Activated gamma-delta T cell treated with Interleukin-2 at 50 U/mL for 16 hours (primary cell): ENCODE data around the gene SNX30.

Experiments
- DNase-seq: peaks from one replicate; pipeline ENCODE4 v3.0.0-alpha.2; 2020

SNX30 gene

GRCh38 chr9:112861155-112861554 lies 110.6 kb downstream of the SNX30 start:
- no peak for DNase-seq

- no peak for DNase-seq
These were observed 111.3 kb downstream of the SNX30 start for GRCh38 chr9:112861638-112862555.

GRCh38 chr9:112863214-112863613 lies 112.7 kb downstream of the SNX30 start:
- DNase-seq = no peak

- DNase-seq = no peak
These were observed 113.2 kb downstream of the SNX30 start for GRCh38 chr9:112863746-112864145.

DNA sequence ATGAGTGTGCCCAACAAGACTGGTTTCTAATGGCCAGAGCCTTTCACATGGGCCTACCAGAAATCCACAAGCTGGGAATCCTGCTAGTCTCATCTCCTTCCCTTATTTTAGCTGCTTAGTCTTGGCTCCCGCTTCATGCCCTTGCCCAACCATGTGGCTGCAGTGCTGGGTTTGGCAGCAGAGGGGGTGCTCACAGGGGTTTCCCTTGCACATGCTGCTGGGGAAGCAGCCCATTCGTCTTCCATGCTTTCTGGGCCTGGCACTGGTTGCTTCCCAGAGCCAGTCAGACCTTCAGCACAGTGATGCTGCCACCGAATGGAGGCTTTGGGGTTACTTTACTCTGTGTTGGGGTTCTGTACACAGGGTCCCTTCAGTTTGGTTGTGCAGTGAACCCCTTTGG lies 113.8 kb downstream of the SNX30 start:
- no peak for DNase-seq

- DNase-seq = no peak
These were observed 114.4 kb downstream of the SNX30 start for GRCh38 chr9:112864982-112865381.

GRCh38 chr9:112866662-112867274 lies 116.2 kb downstream of the SNX30 start:
- no peak for DNase-seq

- no peak for DNase-seq
These were observed 116.9 kb downstream of the SNX30 start for GRCh38 chr9:112867275-112867991.

- no peak for DNase-seq
These were observed 117.9 kb downstream of the SNX30 start for GRCh38 chr9:112868461-112868860.

DNA sequence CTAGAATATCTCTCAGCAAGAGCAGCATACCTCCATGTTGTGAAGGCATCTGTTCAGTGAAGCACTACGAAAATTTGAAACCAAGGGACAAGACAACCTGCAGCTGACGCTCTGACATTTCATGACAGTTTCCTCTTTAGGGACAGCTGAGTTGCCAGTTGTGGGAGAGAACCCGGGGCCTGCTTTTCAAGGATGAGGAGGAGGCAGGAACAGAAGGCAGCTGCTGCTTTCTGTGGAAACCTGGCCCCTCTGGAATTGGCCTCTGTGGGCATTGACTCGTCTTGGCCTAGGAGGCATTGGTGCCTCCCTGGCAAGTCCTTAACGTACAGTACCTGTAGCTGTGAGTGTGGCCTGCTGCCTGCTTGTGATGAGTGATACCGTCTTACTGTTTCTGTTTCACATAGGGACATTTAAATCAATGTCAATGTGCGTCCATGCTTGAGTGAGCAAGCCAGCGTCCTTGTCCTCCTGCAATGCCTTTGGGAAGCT lies 118.5 kb downstream of the SNX30 start:
- DNase-seq = no peak

DNA sequence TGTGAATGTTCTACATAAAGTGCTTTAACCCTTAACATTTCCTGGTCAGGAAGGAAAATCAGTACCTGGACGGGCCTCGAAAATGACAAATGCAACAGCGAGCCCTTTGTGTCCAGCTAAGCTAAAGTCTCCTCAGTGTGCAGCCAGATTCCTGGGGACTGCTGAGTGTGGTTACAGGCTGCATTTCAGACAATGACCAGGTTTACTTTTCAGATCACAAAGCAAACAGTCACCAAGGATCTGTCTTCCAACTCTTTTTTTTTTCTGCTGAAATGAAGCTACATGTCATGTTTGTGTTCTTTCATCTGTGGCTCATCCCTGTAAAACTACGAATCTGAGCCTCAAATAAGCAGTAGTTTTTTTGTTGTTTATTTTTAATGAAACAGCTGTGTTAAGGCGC lies 119.4 kb downstream of the SNX30 start:
- DNase-seq = no peak

- DNase-seq = no peak
These were observed 120.0 kb downstream of the SNX30 start for GRCh38 chr9:112870556-112870955.

DNA sequence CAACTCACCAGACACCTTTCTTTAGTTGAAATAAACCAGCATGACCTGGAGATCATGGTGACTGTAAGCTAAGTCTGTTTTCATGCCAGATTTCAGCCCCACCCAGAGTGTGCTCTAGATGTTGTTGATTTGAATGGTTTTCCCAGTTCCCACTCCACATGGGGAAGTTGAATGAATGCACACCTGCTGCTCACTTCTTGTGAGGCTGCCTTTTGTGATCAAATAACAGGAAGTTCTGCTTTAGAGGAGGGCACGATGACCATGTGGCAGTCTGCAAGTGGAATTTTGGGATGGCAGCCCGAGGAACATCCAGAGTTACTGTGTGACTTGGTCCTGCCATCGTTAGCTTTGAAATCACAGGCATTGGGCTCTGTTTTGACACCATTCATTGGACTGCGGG lies 121.5 kb downstream of the SNX30 start:
- no peak for DNase-seq

GRCh38 chr9:112873773-112874405 lies 123.3 kb downstream of the SNX30 start:
- no peak for DNase-seq

- DNase-seq = no peak
These were observed 128.2 kb downstream of the SNX30 start for GRCh38 chr9:112878752-112879151.

- no peak for DNase-seq
These were observed 130.1 kb downstream of the SNX30 start for GRCh38 chr9:112880650-112881049.

DNA sequence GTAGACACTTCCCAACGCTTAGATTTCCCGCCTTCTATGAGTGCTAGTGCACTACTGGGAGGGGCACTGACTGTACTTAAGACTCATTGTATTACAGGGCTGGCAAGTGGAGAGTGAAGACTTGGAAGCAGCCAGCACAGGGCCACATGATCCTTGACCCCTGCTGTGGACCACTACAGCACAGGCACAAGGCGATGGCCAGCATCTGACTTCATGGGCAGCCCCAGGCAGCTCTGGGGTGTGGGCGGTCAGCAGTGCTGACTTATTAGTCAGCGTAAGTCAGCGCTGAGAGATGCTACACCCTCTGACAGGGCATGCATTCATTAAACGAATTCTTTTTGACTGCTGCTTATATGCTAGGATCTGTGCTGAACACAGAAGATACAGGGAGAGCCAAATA lies 130.8 kb downstream of the SNX30 start:
- no peak for DNase-seq

GRCh38 chr9:112884101-112884500 lies 133.5 kb downstream of the SNX30 start:
- no peak for DNase-seq

GRCh38 chr9:112884721-112885120 lies 134.2 kb downstream of the SNX30 start:
- no peak for DNase-seq

DNA sequence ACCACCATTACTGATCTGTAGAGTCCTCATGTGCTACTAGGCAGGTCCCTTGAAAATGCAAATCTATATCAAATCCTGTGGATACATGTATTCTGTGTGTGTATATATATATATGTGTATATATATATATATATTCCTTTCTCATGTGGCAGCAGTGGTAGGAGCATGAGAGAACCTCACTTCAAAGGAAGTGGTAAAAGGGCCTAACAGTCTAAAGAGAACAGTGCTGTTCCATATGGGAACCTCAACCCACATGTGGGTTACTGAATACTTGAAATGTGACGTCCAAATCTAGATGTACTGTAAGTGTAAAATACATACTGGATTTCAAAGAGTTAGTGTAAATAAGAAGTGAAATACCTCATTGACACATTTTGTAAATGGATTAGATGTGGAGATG lies 134.8 kb downstream of the SNX30 start:
- DNase-seq = no peak

GRCh38 chr9:112886351-112886750 lies 135.8 kb downstream of the SNX30 start:
- no peak for DNase-seq

- DNase-seq = no peak
These were observed 136.8 kb downstream of the SNX30 start for GRCh38 chr9:112887381-112887780.
